B cell (primary cell): Measurements from ENCODE around the gene JUP.

Experiments
- CTCF ChIP-seq: fragments of 200-600 bp; IDR thresholded peaks from one replicate; pipeline ENCODE4 v1.8.0; 2022; ENCODE audit warnings: antibody characterized with exemption, mild to moderate bottlenecking
- EZH2 ChIP-seq: IDR thresholded peaks from 2 replicates; pipeline ENCODE4 v1.6.1; 2012; ENCODE audit warnings: borderline replicate concordance, low read depth, mild to moderate bottlenecking, moderate library complexity, low read length; ENCODE audit not compliant: insufficient read depth, poor library complexity, severe bottlenecking

- TF ChIP-seq CTCF (no peak), EZH2 (no peak)
Measured at GRCh38 chr17:41813699-41814124, 27.2 kb upstream of the JUP start.
